Superior temporal gyrus (tissue), 1 donor: ENCODE data around the gene UGGT2.
A peak's percentile ranks its signal among the peaks of the same experiment; 100 is the strongest.
"Not testable (repeated sequence)": the region's sequence is repeated elsewhere in the genome, so short reads cannot be mapped to it uniquely, and the experiment has no call there.

Experiments
- DNase-seq: peaks from one replicate; pipeline ENCODE4 v3.0.0-alpha.2; 2016; ENCODE audit errors: extremely low spot score

Gene UGGT2

DNA sequence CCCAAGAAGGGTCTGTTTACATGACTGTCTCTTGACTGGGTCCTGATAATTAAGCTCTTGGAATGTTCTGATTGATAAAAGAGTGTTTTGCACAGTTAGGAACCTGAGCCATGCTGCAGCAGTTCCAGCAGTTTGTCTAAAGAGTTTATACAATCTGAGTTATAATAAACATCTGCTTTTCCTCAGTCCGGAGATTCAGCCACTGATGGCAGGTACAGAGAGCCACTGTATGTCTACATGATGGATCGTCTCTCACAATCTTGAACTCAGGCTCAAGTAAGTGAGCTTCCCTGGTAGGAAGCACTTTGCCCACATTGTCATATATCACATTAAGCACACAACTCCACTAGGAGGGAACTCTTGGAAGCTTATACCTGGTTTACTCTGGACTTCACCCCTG lies 84.3 kb downstream of the UGGT2 start:
- no peak for DNase-seq

DNA sequence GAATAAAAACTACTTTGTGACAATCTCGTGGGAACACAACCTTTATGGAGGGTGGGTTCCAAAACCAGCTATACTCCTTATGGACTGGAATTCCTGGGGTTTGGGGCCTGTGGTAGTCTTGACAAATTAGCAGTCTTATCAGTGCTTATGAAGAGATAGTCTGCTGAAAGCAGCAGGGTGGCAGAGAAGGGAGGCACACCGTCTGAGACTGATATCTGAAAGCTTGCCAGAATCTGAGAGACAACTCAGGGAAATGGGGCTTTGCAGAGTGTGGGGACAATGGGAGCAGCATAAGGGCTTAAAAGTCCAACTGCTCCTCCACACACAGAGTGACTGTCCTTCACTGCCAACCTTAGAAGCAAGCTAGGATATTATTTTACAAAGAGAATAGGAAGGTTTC lies 95.9 kb downstream of the UGGT2 start:
- DNase-seq: no peak

- no peak for DNase-seq
These were observed 96.5 kb downstream of the UGGT2 start for GRCh38 chr13:95956589-95957148.

DNA sequence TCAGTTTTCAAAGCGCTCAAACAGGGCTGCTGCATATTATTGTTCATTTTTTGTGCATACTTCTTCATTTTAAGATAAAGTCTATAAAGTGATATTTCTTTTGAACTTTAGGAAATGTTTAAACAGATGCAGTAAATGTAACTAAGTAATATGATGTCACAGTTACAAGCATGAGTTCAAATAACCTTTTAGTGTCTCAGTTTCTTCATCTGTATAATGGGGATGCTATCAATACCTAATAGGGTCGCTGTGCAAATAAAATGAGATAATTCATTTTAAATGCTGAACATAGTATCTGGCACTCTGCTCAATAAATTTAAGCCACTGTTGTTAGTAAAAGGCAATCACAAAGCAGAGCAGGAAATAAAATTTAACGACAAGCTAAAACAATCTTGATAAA lies 97.5 kb downstream of the UGGT2 start:
- no peak for DNase-seq

- DNase-seq: no peak
These were observed 97.9 kb downstream of the UGGT2 start for GRCh38 chr13:95955255-95955654.

DNA sequence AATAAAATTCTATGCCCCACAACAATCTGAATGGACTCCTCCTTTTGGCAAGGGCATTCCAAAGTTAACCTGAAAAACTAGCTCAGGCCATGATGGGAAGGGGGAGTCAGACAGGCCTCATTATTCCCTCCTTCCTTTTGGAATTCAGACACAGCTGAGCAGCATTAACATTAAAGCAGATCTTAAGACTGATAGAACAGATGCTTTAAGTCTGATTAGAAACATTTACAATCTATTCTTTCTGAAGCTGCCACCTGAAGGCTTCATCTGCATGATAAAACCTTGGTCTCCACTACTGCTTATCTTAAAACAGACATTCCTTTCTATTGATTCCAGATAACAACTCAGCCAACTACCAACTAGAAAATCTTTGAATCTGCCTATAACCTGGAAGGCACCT lies 98.9 kb downstream of the UGGT2 start:
- DNase-seq: no peak

GRCh38 chr13:95950103-95950502 lies 103.1 kb downstream of the UGGT2 start:
- DNase-seq: no peak

DNA sequence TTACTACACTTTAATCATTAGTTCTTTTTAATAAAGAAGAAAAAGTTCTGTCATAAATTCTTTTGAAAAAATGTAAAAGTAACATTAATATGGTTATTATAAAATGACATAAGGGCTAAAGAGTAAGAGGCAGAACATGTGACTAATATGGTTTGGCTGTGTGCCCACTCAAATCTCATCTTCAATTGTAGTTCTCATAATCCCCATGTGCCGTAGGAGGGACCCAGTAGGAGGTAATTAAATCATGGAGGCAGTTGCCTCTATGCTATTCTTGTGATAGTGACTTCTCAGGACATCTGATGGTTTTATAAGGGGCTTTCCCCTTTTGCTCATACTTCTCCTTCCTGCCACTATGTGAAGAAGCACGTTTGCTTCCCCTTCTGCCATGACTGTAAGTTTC lies 104.5 kb downstream of the UGGT2 start:
- no peak for DNase-seq

- DNase-seq: no peak
These were observed 115.4 kb downstream of the UGGT2 start for GRCh38 chr13:95937714-95938320.

DNA sequence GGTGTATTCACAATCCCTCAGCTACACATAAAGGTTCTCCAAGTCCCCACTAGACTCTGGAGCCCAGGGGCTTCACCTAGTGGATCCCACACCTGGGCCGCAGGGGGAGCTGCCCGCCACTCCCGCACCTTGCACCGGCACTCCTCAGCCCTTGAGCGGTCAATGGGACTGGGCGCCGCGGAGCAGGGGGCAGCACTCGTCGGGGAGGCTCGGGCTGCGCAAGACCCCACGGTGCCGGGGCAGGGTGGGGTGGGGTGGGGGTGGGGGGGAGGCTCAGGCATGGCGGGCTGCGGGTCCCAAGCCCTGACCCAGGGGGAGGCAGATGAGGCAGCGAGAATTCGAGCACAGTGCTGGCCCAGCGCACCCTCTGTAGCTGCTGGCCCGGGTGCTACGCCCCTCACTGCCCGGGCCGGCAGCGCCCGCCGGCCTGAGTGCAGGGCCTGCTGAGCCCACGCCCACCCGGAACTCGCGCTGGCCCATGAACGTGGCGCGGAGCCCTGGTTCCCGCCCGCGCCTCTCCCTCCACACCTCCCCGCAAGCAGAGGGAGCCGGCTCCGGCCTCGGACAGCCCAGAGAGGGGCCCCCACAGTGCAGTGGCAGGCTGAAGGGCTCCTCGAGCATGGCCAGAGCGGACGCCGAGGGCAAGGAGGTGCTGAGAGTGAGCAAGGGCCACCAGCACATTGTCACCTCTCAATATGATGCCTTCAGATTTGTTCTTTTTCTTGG lies 121.7 kb downstream of the UGGT2 start:
- DNase-seq: no peak

DNA sequence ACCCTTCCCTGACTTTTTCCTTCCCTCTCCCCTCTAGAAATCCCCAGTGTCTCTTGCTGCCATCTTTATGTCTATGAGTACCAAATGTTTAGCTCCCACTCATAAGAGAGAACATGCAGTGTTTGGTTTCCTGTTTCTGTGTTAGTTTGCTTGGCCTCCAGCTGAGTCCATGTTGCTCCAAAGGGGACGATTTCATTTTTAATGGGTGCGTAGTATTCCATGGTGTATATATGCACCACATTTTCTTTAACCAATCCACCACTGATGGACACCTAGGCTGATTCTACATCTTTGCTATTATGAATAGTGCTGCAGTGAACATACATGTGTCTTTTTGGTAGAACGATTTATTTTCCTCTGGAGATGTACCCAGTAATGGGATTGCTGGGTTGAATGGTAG lies 123.8 kb downstream of the UGGT2 start:
- no peak for DNase-seq

GRCh38 chr13:95928367-95928906 lies 124.8 kb downstream of the UGGT2 start:
- not testable (repeated sequence) for DNase-seq

GRCh38 chr13:95926231-95926630 lies 127.0 kb downstream of the UGGT2 start:
- DNase-seq: peak; percentile 16

GRCh38 chr13:95924389-95924994 lies 128.7 kb downstream of the UGGT2 start:
- DNase-seq: no peak

GRCh38 chr13:95921485-95921884 lies 131.7 kb downstream of the UGGT2 start:
- no peak for DNase-seq

- DNase-seq: no peak
These were observed 132.7 kb downstream of the UGGT2 start for GRCh38 chr13:95920485-95920884.

DNA sequence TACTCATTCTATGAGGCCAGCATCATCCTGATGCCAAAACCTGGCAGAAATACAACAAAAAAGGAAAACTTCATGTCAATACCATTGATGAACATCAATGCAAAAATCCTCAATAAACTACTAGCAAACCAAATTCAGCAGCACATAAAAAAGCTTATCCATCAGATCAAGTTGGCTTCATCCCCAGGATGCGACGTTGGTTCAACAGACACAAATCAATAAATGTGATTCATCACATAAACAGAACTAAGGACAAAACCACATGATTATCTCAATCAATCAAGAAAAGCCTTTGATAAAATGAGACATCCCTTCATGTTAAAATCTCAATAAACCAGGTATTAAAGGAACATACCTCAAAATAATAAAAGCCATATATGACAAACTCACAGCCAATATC lies 134.3 kb downstream of the UGGT2 start:
- no peak for DNase-seq

- DNase-seq: no peak
These were observed 138.2 kb downstream of the UGGT2 start for GRCh38 chr13:95914991-95915501.

DNA sequence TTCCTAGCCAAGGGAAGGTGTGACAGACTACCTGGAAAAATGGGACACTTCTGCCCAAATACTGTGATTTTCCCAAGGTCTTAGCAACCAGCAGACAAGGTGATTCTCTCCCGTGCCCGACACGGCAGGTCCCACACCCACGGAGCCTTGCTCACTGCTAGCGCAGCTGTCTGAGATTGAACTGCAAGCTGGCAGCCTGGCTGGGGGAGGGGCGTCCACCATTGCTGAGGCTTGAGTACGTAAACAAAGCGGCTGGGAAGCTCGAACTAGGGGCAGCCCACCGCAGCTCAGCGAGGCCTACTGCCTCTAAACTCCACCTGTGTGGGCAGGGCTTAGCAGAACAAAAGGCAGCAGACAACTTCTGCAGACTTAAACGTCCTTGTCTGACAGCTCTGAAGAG lies 146.2 kb downstream of the UGGT2 start:
- DNase-seq: no peak

DNA sequence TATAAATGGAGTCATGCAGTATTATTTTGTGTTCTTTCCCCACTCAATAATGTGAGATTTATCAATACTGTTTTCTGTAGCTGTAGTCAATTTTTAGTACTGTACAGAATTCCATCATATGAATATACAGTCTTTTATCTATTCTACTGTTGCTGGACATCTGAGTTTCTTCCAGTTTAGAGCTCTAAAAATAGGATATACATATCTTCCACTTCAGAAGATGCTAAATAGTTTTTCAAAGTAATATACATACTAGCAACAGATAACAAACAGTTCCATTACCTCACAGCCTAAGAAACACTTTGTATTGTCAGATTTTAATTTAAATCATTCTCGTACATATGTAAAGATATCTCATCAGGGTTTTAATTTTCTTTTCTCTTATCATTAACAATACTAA lies 149.6 kb downstream of the UGGT2 start:
- no peak for DNase-seq

- DNase-seq: peak; percentile 29
These were observed 150.5 kb downstream of the UGGT2 start for GRCh38 chr13:95902741-95903140.

DNA sequence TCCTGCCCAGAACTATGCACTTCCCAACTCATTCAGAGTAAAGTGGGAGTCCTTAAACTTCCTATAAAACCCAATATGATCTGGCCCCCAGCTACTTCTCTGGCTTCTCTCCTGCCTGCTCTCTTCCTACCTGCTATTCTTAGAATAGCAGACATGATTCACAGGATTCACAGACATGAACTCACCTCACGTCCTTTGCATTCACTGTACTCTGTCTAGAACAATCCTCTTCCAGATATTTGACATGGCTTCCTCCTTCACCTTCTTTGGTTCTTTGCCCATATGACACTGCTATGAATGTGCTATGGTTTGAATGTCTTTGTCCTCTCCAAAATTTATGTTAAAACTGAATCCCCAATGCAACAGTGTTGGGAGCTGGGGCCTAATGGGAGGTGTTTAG lies 154.9 kb downstream of the UGGT2 start:
- DNase-seq: no peak
